Common myeloid progenitor, CD34-positive (primary cell): Measurements from ENCODE around the gene RAP2B.
"Not testable (repeated sequence)": the region's sequence is repeated elsewhere in the genome, so short reads cannot be mapped to it uniquely, and the experiment has no call there.

Experiments used
- CTCF ChIA-PET: fragments of 350-600 bp; sonication (Branson Sonifier 250); formaldehyde crosslinking; loops from one replicate; lab custom pipeline; 2021; ENCODE audit warnings: antibody characterized with exemption; lab: Charles Lee
- POLR2A ChIA-PET: fragments of 350-600 bp; sonication (Branson Sonifier 250); formaldehyde crosslinking; loops from one replicate; lab custom pipeline; 2021; ENCODE audit warnings: antibody characterized with exemption; lab: Charles Lee
- DNase-seq, 3 donors: peaks; one replicate each; pipeline versions ENCODE4 v3.0.0 to v3.0.0-alpha.2; 2013
- H3K27ac ChIP-seq, 2 experiments: 1 replicate in 1 of 2; 2 replicates in 1 of 2; pipeline ENCODE4 v1.7.0; 2013; ENCODE audit warnings: inconsistent platforms in 2 of 2, low read length in 2 of 2, mild to moderate bottlenecking in 2 of 2, low read depth in 1 of 2, moderate library complexity in 1 of 2; ENCODE audit not compliant: severe bottlenecking in 2 of 2, insufficient read depth in 1 of 2, poor library complexity in 1 of 2
- H3K27me3 ChIP-seq, 5 experiments: replicated peaks in 2 of 5; 1 replicate in 3 of 5; 2 replicates in 2 of 5; pipeline versions ENCODE4 v1.6.1 to v1.7.0; 2013; ENCODE audit warnings: low read length in 4 of 5, mild to moderate bottlenecking in 2 of 5, moderate library complexity in 2 of 5, inconsistent platforms in 1 of 5; ENCODE audit not compliant: insufficient read depth in 5 of 5, control insufficient read depth in 4 of 5
- H3K36me3 ChIP-seq, 4 experiments: 1 replicate in 2 of 4; 2 replicates in 2 of 4; pipeline versions ENCODE4 v1.6.1 to v1.7.0; 2013; ENCODE audit warnings: low read length in 3 of 4, control low read depth in 1 of 4, mild to moderate bottlenecking in 1 of 4; ENCODE audit not compliant: control insufficient read depth in 4 of 4, insufficient read depth in 4 of 4
- H3K4me1 ChIP-seq, 4 experiments: 1 replicate in 3 of 4; 2 replicates in 1 of 4; pipeline versions ENCODE4 v1.6.1 to v1.7.1; 2013; ENCODE audit warnings: low read length in 3 of 4, mild to moderate bottlenecking in 3 of 4, control low read depth in 1 of 4, inconsistent platforms in 1 of 4, moderate library complexity in 1 of 4; ENCODE audit not compliant: control insufficient read depth in 4 of 4, insufficient read depth in 4 of 4; ENCODE audit errors: control extremely low read depth in 1 of 4
- H3K4me3 ChIP-seq, 7 experiments: 1 replicate in 4 of 7; 2 replicates in 3 of 7; pipeline versions ENCODE4 v1.5.1 to v1.7.0; 2013; ENCODE audit warnings: mild to moderate bottlenecking in 7 of 7, low read length in 6 of 7, moderate library complexity in 6 of 7, inconsistent platforms in 2 of 7, low read depth in 2 of 7, control low read depth in 1 of 7; ENCODE audit not compliant: insufficient read depth in 4 of 7, control insufficient read depth in 1 of 7; ENCODE audit errors: extremely low read depth in 1 of 7
- H3K9me3 ChIP-seq, 5 experiments: 1 replicate in 4 of 5; 2 replicates in 1 of 5; pipeline versions ENCODE4 v1.6.1 to v1.7.1; 2013; ENCODE audit warnings: low read length in 4 of 5, mild to moderate bottlenecking in 2 of 5, inconsistent platforms in 1 of 5, low read depth in 1 of 5, moderate library complexity in 1 of 5; ENCODE audit not compliant: control insufficient read depth in 4 of 5, insufficient read depth in 2 of 5; ENCODE audit errors: control extremely low read depth in 1 of 5
- WGBS: methylation state at CpG from one replicate; pipeline ENCODE4 v1.1.5; 2013; ENCODE audit not compliant: insufficient coverage; 5-methylcytosine and 5-hydroxymethylcytosine counted together

Gene RAP2B

GRCh38 chr3:153146191-153147053, 15.6 kb upstream of the RAP2B start:
- no peak overlapping the region for H3K27ac ChIP-seq
- no peak for DNase-seq
- WGBS, result 100% methylated on average over 2 of the region's 6 CpGs
- H3K4me3 ChIP-seq, result no peak overlapping the region
- H3K36me3 ChIP-seq, result no peaks in the 10 kb centered on the region
- ChIA-PET POLR2A (no interaction called here), CTCF (no interaction called here)
- no peaks in the 10 kb centered on the region for H3K9me3 ChIP-seq
- no peaks in the 10 kb centered on the region for H3K27me3 ChIP-seq
- peaks cover 0 to 12% (median 3%) of the 10 kb centered on the region in 4 experiments for H3K4me1 ChIP-seq

DNA sequence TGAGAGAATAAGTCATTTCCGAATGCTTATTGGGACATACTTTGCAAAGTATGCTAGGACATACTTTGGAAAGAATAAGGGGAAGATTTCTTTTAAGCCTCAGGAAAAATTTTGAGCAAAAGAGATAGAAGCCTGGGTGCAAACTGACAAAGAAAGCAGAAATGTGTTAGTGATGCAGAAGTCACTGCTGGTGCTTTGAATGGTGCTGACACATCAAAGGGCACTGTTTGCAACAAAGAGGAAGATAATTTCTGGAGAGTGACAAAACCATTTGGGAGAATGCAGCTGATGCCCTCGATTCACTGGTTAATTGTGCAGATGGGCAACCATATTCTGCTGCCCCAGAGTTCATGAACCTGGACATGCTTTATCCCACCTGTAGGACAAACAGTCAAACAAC, 11.0 kb upstream of the RAP2B start:
- Histone ChIP-seq H3K9me3 (no peaks in the 10 kb centered on the region), H3K36me3 (no peaks in the 10 kb centered on the region), H3K27me3 (no peaks in the 10 kb centered on the region), H3K4me1 (no peaks in the 10 kb centered on the region), H3K4me3 (no peak overlapping the region), H3K27ac (no peak overlapping the region)
- WGBS, result 90% methylated on average over 2 of the region's 2 CpGs
- DNase-seq, result peak in 1 of 3 donors; percentile 23
- ChIA-PET POLR2A (no interaction called here), CTCF (no interaction called here)

DNA sequence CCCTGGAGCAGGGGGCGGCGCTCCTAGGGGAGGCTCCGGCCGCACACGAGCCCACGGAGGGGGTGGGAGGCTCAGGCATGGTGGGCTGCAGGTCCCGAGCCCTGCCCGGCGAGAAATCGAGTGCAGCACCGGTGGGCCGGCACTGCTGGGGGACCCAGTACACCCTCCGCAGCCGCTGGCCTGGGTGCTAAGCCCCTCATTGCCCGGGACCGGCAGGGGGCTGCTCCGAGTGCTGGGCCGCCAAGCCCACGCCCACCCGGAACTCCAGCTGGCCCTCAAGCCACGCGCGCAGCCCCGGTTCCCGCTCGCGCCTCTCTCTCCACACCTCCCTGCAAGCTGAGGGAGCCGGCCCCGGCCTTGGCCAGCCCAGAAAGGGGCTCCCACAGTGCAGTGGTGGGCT, 6.2 kb upstream of the RAP2B start:
- H3K36me3 ChIP-seq, H3K27ac ChIP-seq, H3K27me3 ChIP-seq, H3K4me3 ChIP-seq, POLR2A ChIA-PET, DNase-seq, H3K9me3 ChIP-seq: not testable (repeated sequence)
- H3K4me1 ChIP-seq, result peaks cover 0 to 11% (median 6%) of the 10 kb centered on the region in 4 experiments
- CTCF ChIA-PET, result interaction anchor here (1.4 kb wide), 1 partner anchor 11 kb away, joined by 3 read pairs; no protein-coding TSS in a partner anchor
- WGBS, result 100% methylated on average over 17 of the region's 29 CpGs

DNA sequence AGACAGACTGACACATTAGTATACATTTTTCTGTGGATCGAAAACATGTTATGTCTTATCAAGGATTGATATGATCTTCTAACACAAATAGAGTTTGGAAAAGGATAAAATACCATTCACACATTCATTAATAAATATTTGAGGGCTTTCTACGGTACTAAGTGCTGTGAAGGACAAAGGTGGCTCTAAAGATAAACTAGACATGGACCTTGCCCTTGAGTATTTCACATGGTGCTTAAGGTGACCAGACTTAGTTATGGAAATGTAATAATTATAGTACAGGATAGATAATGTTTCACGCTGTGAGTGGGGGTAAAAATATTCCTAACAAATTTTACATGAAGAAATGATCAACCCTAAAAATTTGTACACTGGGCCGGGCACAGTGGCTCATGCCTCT, 3.8 kb upstream of the RAP2B start:
- ChIA-PET CTCF (no interaction called here), POLR2A (no interaction called here)
- no peaks in the 10 kb centered on the region for H3K36me3 ChIP-seq
- WGBS, result 100% methylated on average over 1 of the region's 4 CpGs
- H3K4me1 ChIP-seq, result peaks cover under 1 to 18% (median 14%) of the 10 kb centered on the region in 4 experiments
- no peak overlapping the region for H3K4me3 ChIP-seq
- DNase-seq, result no peak
- H3K27ac ChIP-seq, result no peak overlapping the region
- H3K27me3 ChIP-seq, result no peaks in the 10 kb centered on the region
- no peaks in the 10 kb centered on the region for H3K9me3 ChIP-seq

GRCh38 chr3:153158961-153159735, 2.9 kb upstream of the RAP2B start:
- 98% methylated on average over 5 of the region's 9 CpGs for WGBS
- Histone ChIP-seq H3K4me1 (peaks cover 10 to 27% (median 23%) of the 10 kb centered on the region in 4 experiments), H3K4me3 (no peak overlapping the region), H3K9me3 (no peaks in the 10 kb centered on the region), H3K27me3 (no peaks in the 10 kb centered on the region), H3K36me3 (no peaks in the 10 kb centered on the region), H3K27ac (no peak overlapping the region)
- ChIA-PET POLR2A (no interaction called here), CTCF (interaction anchor here (1.4 kb wide), 1 partner anchor 133 kb away, joined by 4 read pairs; no protein-coding TSS in a partner anchor)
- DNase-seq, result no peak

GRCh38 chr3:153159771-153160397, 2.1 kb upstream of the RAP2B start:
- peaks cover 15 to 34% (median 30%) of the 10 kb centered on the region in 4 experiments for H3K4me1 ChIP-seq
- H3K36me3 ChIP-seq, result no peaks in the 10 kb centered on the region
- peak overlapping the region; percentile 84 to 96 (median 90) for H3K4me3 ChIP-seq
- no peaks in the 10 kb centered on the region for H3K9me3 ChIP-seq
- H3K27ac ChIP-seq, result peak overlapping the region in 1 of 2 experiments; percentile 87
- 86% methylated on average over 1 of the region's 9 CpGs for WGBS
- no peaks in the 10 kb centered on the region for H3K27me3 ChIP-seq
- DNase-seq, result no peak
- CTCF ChIA-PET, result interaction anchor here (0.8 to 1.4 kb wide), 3 partner anchors 134 to 1093 kb away, joined by 3 to 4 read pairs (median 4); no protein-coding TSS in a partner anchor
- POLR2A ChIA-PET, result interaction anchor here (1.2 kb wide), 1 partner anchor 62 kb away, joined by 4 read pairs; no protein-coding TSS in a partner anchor
